ENCODE measurements around the gene RTKN. TPM values are rescaled to one million over a fixed set of nuclear protein-coding genes. Genes with fewer than 3 reads are reported as not detected.

RTKN gene
- total RNA-seq, 1 donor from 2014 or later, result 88.4 TPM

DNA sequence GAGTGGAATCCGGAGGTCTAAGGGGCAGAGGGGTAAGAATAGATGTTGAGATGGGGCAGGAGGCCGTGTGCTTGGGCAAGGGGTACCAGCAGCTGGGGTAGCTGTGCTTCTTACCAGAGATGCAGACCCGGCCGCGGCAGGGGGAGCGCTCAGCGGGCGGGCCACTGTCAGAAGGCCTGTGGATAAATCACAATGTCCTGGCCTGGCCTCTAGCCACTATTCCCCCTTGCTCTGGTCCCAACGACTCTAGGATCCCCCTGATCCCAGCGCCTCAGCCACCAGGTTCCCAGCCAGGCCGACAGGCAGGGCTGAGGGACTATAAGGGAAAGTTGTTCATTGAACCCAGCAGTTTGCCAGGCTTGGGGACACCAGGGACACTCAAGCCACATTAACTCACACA, 11.2 kb downstream of the RTKN start:
- H3K36me3 ChIP-seq (ENCODE audit: control insufficient read depth, insufficient read depth, low read length), result peaks cover 2% of the 10 kb centered on the region
- H3K27me3 ChIP-seq (ENCODE audit: control insufficient read depth, insufficient read depth, low read length), result no peaks in the 10 kb centered on the region
- no peak overlapping the region for H3K4me3 ChIP-seq (ENCODE audit: low read depth, low read length)
- TF ChIP-seq, protein P1, sequence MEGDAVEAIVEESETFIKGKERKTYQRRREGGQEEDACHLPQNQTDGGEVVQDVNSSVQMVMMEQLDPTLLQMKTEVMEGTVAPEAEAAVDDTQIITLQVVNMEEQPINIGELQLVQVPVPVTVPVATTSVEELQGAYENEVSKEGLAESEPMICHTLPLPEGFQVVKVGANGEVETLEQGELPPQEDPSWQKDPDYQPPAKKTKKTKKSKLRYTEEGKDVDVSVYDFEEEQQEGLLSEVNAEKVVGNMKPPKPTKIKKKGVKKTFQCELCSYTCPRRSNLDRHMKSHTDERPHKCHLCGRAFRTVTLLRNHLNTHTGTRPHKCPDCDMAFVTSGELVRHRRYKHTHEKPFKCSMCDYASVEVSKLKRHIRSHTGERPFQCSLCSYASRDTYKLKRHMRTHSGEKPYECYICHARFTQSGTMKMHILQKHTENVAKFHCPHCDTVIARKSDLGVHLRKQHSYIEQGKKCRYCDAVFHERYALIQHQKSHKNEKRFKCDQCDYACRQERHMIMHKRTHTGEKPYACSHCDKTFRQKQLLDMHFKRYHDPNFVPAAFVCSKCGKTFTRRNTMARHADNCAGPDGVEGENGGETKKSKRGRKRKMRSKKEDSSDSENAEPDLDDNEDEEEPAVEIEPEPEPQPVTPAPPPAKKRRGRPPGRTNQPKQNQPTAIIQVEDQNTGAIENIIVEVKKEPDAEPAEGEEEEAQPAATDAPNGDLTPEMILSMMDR (IDR thresholded peaks at IDR 0.05; ENCODE audit: insufficient read depth, low read length, poor library complexity, severe bottlenecking), result no peak
- no peak for DNase-seq (ENCODE audit: low read depth)

DNA sequence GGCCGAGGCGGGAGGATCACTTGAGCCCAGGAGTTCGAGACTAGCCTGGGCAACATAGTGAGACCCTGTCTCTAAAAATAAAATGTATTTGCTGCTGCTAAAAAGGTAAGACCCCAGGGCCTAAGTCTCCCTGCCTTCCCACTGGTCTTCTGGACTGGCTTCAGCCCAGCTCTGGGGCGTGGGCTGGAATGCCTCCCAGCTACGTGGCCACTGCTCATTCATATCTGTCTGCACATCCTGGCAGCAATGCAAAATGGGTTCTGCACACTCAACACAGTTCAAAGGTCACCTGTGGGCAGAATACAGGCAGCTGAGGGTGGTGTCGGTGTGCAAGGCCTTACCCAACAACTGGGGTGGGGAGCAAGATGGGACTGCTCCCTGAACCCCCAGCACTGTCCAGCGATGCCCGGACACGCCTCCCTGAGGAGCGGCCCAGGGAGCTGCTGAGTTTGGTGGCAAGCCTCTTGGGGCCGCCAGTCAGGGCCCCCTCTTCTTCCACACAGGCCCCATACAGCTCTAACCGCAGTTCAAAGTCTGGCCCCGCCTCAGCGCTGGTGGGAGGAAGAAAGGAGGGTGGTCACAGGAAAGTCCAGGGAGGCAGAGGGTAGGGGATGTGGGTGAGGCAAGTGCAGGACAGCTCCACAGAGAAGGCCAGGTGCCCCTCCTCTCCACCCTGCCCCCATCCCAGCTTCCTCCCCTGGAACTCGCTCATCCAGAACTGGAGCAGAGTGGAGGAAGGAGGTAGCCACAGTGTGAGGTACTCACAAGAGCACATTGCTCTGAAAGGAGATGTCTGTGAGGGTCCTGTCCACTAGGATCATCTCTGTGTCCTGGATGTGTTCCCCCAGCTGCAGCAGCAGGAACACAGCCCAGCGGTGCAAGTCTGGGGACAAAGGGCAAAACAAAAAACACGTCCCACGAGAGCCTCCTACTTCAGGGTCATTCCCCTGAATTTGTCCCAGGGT, 12.0 kb downstream of the RTKN start:
- Histone ChIP-seq H3K27me3 (ENCODE audit: control insufficient read depth, insufficient read depth, low read length) (no peaks in the 10 kb centered on the region), H3K4me3 (ENCODE audit: low read depth, low read length) (no peak overlapping the region), H3K36me3 (ENCODE audit: control insufficient read depth, insufficient read depth, low read length) (peaks cover 2% of the 10 kb centered on the region)
- TF ChIP-seq, protein P1 (IDR thresholded peaks at IDR 0.05; ENCODE audit: insufficient read depth, low read length, poor library complexity, severe bottlenecking), result no peak
- DNase-seq (ENCODE audit: low read depth), result no peak

DNA sequence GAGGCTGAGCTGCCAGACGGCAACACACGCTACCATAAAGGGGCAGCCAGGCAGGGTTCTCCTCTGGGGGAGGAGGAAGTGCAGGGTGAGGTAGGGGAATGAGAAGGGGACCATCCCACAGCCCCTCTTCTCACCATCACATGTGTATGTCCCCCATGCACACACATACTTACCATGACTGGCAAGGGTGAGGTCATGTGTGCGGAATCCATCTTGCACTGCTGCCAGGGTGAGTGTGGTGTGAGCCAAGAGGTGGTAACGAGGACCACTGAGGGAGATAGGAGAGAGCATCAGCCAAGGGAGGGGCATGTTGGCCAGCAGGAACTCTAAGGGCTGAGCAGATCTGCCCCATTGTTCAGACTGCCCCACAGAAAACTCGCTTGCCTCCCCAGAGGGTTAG, 13.1 kb downstream of the RTKN start:
- Histone ChIP-seq H3K27me3 (ENCODE audit: control insufficient read depth, insufficient read depth, low read length) (no peaks in the 10 kb centered on the region), H3K36me3 (ENCODE audit: control insufficient read depth, insufficient read depth, low read length) (peaks cover 2% of the 10 kb centered on the region), H3K4me3 (ENCODE audit: low read depth, low read length) (no peak overlapping the region)
- TF ChIP-seq, protein P1 (IDR thresholded peaks at IDR 0.05; ENCODE audit: insufficient read depth, low read length, poor library complexity, severe bottlenecking), result no peak
- no peak for DNase-seq (ENCODE audit: low read depth)

DNA sequence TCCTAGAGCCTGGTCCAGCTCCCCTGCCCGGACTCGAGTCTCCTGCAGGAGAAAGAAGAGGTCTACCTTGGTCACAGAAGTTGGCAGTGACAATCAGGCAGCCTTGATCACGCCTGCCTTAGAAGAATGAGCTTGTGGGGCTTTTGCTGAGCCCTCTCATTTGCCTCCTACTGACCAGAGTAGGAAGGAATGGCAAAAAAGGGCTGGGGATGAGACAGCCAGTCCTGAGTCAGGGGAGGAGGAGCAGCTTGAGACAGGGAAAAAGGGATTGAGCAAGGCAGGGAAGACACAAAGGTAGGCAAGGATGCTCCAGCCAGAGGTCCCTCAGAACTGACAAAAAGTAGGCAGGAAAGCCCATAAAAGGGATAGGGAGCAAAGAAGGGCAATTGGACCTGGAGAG, 14.2 kb downstream of the RTKN start:
- TF ChIP-seq, protein P1 (IDR thresholded peaks at IDR 0.05; ENCODE audit: insufficient read depth, low read length, poor library complexity, severe bottlenecking), result no peak
- peaks cover 2% of the 10 kb centered on the region for H3K36me3 ChIP-seq (ENCODE audit: control insufficient read depth, insufficient read depth, low read length)
- no peak for DNase-seq (ENCODE audit: low read depth)
- H3K27me3 ChIP-seq (ENCODE audit: control insufficient read depth, insufficient read depth, low read length), result no peaks in the 10 kb centered on the region
- H3K4me3 ChIP-seq (ENCODE audit: low read depth, low read length), result no peak overlapping the region

DNA sequence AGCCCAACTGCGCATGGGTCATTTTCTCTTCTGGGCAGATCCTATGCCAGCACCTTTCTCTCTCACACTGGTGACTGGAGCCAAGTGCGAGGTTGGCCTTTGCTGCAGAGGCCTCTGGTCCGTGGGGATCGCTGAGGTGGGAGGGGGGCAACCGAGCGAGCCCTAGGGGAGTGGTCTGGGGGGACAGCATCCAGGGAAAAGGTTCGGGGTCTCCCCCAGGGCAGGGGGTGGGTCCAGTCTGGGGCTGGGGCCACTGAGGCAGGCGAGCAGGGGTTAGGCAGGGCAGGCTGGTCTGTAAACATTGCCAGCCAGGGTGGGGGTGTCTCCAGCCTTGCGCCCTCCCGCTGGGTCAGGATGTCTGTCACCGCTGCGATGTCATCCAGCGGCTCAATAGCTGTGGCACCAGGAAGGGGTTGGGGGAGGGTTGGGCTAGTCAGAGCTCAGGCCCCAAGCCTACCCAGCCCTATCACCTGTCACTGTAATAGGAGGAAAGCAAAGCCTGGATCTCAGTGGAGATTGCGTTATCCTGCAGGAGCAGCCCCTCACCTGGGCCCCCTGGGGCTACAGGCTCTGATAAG, 15.5 kb downstream of the RTKN start:
- Histone ChIP-seq H3K4me3 (ENCODE audit: low read depth, low read length) (no peak overlapping the region), H3K27me3 (ENCODE audit: control insufficient read depth, insufficient read depth, low read length) (no peaks in the 10 kb centered on the region), H3K36me3 (ENCODE audit: control insufficient read depth, insufficient read depth, low read length) (peaks cover 2% of the 10 kb centered on the region)
- DNase-seq (ENCODE audit: low read depth), result no peak
- TF ChIP-seq, protein P1 (IDR thresholded peaks at IDR 0.05; ENCODE audit: insufficient read depth, low read length, poor library complexity, severe bottlenecking), result no peak
